GM12892 (cell line): ENCODE data around the gene SAMD4A.

Experiments used
- DNase-seq: peaks from one replicate; pipeline ENCODE4 v3.0.0; 2011; ENCODE audit not compliant: insufficient read length
- FAIRE-seq: peaks from 2 replicates; lab custom pipeline; 2011; peaks lifted over from hg19 to GRCh38; lab: Jason Lieb, UNC
- POLR2A ChIP-seq: IDR thresholded peaks from 2 replicates; pipeline ENCODE4 v1.6.1; 2011; ENCODE audit warnings: low read depth, low read length, control low read depth
- POLR2AphosphoS5 ChIP-seq: IDR thresholded peaks from 2 replicates; pipeline ENCODE4 v1.6.1; 2011; ENCODE audit warnings: low read depth, low read length, control low read depth
- TAF1 ChIP-seq: IDR thresholded peaks from 2 replicates; pipeline ENCODE4 v1.6.1; 2011; ENCODE audit warnings: low read depth, mild to moderate bottlenecking, control low read depth, low read length, borderline replicate concordance

SAMD4A gene

GRCh38 chr14:54653712-54654469, 87.0 kb downstream of the SAMD4A start:
- FAIRE-seq (no peak), DNase-seq (no peak)
- no peak for TF ChIP-seq TAF1
- TF ChIP-seq POLR2A = no peak
- TF ChIP-seq POLR2AphosphoS5 = no peak

- FAIRE-seq = no peak
- TF ChIP-seq POLR2AphosphoS5 (no peak), TAF1 (no peak), POLR2A (no peak)
- no peak for DNase-seq
Measured at GRCh38 chr14:54654605-54655004, 87.7 kb downstream of the SAMD4A start.

DNA sequence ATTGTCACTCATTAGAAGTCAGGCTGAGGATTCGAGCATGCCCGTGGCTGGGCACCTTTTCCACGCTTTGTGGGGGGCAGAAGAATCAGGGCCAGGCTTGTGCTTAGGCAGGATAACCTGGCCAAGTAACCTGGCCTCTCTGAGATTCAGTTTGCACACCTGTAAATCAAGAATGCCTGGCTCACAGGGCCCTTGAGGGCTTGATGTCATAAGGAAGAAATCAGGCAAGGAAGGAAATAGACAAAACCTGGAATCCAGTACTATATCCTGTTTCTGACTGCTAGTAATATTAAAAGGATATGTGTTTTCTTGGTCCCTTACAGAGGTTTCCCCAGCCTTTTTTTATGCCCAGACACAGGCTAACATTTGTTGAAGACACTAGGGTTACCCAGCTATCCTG, 91.9 kb downstream of the SAMD4A start:
- TF ChIP-seq POLR2AphosphoS5 (no peak), POLR2A (no peak), TAF1 (no peak)
- no peak for FAIRE-seq
- no peak for DNase-seq

GRCh38 chr14:54659365-54659764, 92.4 kb downstream of the SAMD4A start:
- DNase-seq (no peak), FAIRE-seq (no peak)
- no peak for TF ChIP-seq TAF1
- TF ChIP-seq POLR2A = no peak
- TF ChIP-seq POLR2AphosphoS5 = no peak

GRCh38 chr14:54660604-54661111, 93.7 kb downstream of the SAMD4A start:
- no peak for FAIRE-seq
- no peak for DNase-seq
- no peak for TF ChIP-seq POLR2AphosphoS5
- TF ChIP-seq POLR2A = no peak
- TF ChIP-seq TAF1 = no peak

- DNase-seq = no peak
- no peak for TF ChIP-seq TAF1
- no peak for FAIRE-seq
Measured at GRCh38 chr14:54662491-54663133, 95.7 kb downstream of the SAMD4A start.

GRCh38 chr14:54664961-54665360, 98.0 kb downstream of the SAMD4A start:
- no peak for TF ChIP-seq POLR2A
- TF ChIP-seq POLR2AphosphoS5 = no peak
- no peak for TF ChIP-seq TAF1
- DNase-seq (no peak), FAIRE-seq (no peak)

- FAIRE-seq (no peak), DNase-seq (peak; percentile 16)
Measured at GRCh38 chr14:54665946-54666345, 99.0 kb downstream of the SAMD4A start.

GRCh38 chr14:54667026-54667744, 100.3 kb downstream of the SAMD4A start:
- DNase-seq (no peak), FAIRE-seq (no peak)
- TF ChIP-seq TAF1 (no peak), POLR2AphosphoS5 (no peak), POLR2A (no peak)

More at GRCh38 chr14:54665946-54666345, 99.0 kb downstream of the SAMD4A start:
- TF ChIP-seq POLR2A (no peak), POLR2AphosphoS5 (no peak), TAF1 (no peak)

- DNase-seq (no peak), FAIRE-seq (no peak)
- TF ChIP-seq TAF1 (no peak), POLR2A (no peak), POLR2AphosphoS5 (no peak)
Measured at GRCh38 chr14:54667764-54668163, 100.8 kb downstream of the SAMD4A start.

- TF ChIP-seq POLR2A (no peak), POLR2AphosphoS5 (no peak), TAF1 (no peak)
- FAIRE-seq (no peak), DNase-seq (no peak)
Measured at GRCh38 chr14:54669721-54670561, 103.0 kb downstream of the SAMD4A start.
